CD14-positive monocyte (primary cell): Measurements from ENCODE around the gene MAP1LC3B. TPM values are rescaled to one million over a fixed set of nuclear protein-coding genes. Genes with fewer than 3 reads are reported as not detected.
A peak's percentile ranks its signal among the peaks of the same experiment; 100 is the strongest.

Experiments used
- DNase-seq, 3 donors: peaks; one replicate each; pipeline ENCODE4 v3.0.0-alpha.2; 2011 to 2022
- H2AFZ ChIP-seq: 2 replicates; pipeline ENCODE4 v1.6.0; 2012; ENCODE audit warnings: mild to moderate bottlenecking, low read depth, low read length, inconsistent platforms; ENCODE audit not compliant: insufficient read depth, poor library complexity, severe bottlenecking
- H3K27ac ChIP-seq, 2 donors: 1 replicate in 1 of 2; 2 replicates in 1 of 2; pipeline ENCODE4 v1.5.1; 2012 to 2013; ENCODE audit warnings: low read length in 2 of 2, control low read depth in 1 of 2, inconsistent platforms in 1 of 2, low read depth in 1 of 2, mild to moderate bottlenecking in 1 of 2
- H3K27me3 ChIP-seq, 2 donors: one replicate each; pipeline versions ENCODE4 v1.6.0 to v1.6.1; 2011 to 2013; ENCODE audit warnings: low read length in 2 of 2; ENCODE audit not compliant: control insufficient read depth in 2 of 2, insufficient read depth in 2 of 2
- H3K36me3 ChIP-seq, 2 donors: replicated peaks in 1 of 2; 1 replicate in 1 of 2; 2 replicates in 1 of 2; pipeline versions ENCODE4 v1.5.1 to v1.6.1; 2012 to 2013; ENCODE audit warnings: low read length in 2 of 2, control low read depth in 1 of 2, inconsistent platforms in 1 of 2, mild to moderate bottlenecking in 1 of 2; ENCODE audit not compliant: insufficient read depth in 2 of 2, control insufficient read depth in 1 of 2
- H3K4me1 ChIP-seq, 2 donors: 1 replicate in 1 of 2; 2 replicates in 1 of 2; pipeline versions ENCODE4 v1.5.1 to v1.6.1; 2012 to 2013; ENCODE audit warnings: low read length in 2 of 2, control low read depth in 1 of 2, inconsistent platforms in 1 of 2, mild to moderate bottlenecking in 1 of 2, moderate library complexity in 1 of 2; ENCODE audit not compliant: insufficient read depth in 2 of 2, control insufficient read depth in 1 of 2
- H3K4me2 ChIP-seq: replicated peaks from 2 replicates; pipeline ENCODE3; 2012; ENCODE audit warnings: low read length, moderate library complexity, mild to moderate bottlenecking; ENCODE audit not compliant: poor library complexity, severe bottlenecking; ENCODE audit errors: extremely low read depth
- H3K4me3 ChIP-seq, 3 experiments: fragments of 200-600 bp in 1 of 3; sonication (generic) in 1 of 3; replicated peaks in 1 of 3; 1 replicate in 2 of 3; 2 replicates in 1 of 3; pipeline ENCODE4 v1.5.1; 2011 to 2013; ENCODE audit warnings: low read length in 3 of 3, mild to moderate bottlenecking in 3 of 3, control low read depth in 2 of 3, low read depth in 2 of 3, inconsistent platforms in 1 of 3, moderate library complexity in 1 of 3
- H3K79me2 ChIP-seq: 2 replicates; pipeline ENCODE4 v1.6.0; 2012; ENCODE audit warnings: mild to moderate bottlenecking, control low read depth, inconsistent platforms, low read length, moderate library complexity; ENCODE audit not compliant: insufficient read depth
- H3K9ac ChIP-seq: 2 replicates; pipeline ENCODE4 v1.6.0; 2017; ENCODE audit warnings: low read length, mild to moderate bottlenecking; ENCODE audit not compliant: insufficient read depth, poor library complexity, severe bottlenecking
- H3K9me3 ChIP-seq, 2 donors: replicated peaks in 1 of 2; 1 replicate in 1 of 2; 2 replicates in 1 of 2; pipeline versions ENCODE4 v1.5.1 to v1.6.1; 2012 to 2013; ENCODE audit warnings: low read length in 2 of 2, control low read depth in 1 of 2; ENCODE audit not compliant: control insufficient read depth in 1 of 2, insufficient read depth in 1 of 2
- H4K20me1 ChIP-seq: 2 replicates; pipeline ENCODE4 v1.6.0; 2012; ENCODE audit warnings: mild to moderate bottlenecking, low read length, control low read depth, moderate library complexity; ENCODE audit not compliant: insufficient read depth
- H3K27ac Mint-ChIP-seq, 7 donors: one replicate each; pipeline ENCODE4 v1.8.0; 2020; ENCODE audit warnings: mild to moderate bottlenecking in 7 of 7, mixed read lengths in 7 of 7, moderate library complexity in 6 of 7, inconsistent platforms in 2 of 7
- H3K27me3 Mint-ChIP-seq, 3 donors: one replicate each; pipeline ENCODE4 v1.8.0; 2021 to 2022; ENCODE audit warnings: low read depth in 3 of 3, mild to moderate bottlenecking in 3 of 3, mixed read lengths in 3 of 3, moderate library complexity in 3 of 3, inconsistent platforms in 1 of 3
- H3K36me3 Mint-ChIP-seq, 2 donors: one replicate each; pipeline ENCODE4 v1.8.0; 2020; ENCODE audit warnings: mixed read lengths in 2 of 2, inconsistent platforms in 1 of 2, mild to moderate bottlenecking in 1 of 2
- H3K4me1 Mint-ChIP-seq: one replicate; pipeline ENCODE4 v1.8.0; 2020; ENCODE audit warnings: mild to moderate bottlenecking, mixed read lengths
- H3K4me3 Mint-ChIP-seq, 2 donors: one replicate each; pipeline ENCODE4 v1.8.0; 2020; ENCODE audit warnings: mild to moderate bottlenecking in 2 of 2, mixed read lengths in 2 of 2, moderate library complexity in 1 of 2
- H3K9me3 Mint-ChIP-seq, 7 donors: one replicate each; pipeline ENCODE4 v1.8.0; 2020 to 2022; ENCODE audit warnings: mixed read lengths in 7 of 7, mild to moderate bottlenecking in 6 of 7, moderate library complexity in 6 of 7, inconsistent platforms in 2 of 7
- WGBS: methylation state at CpG from one replicate; pipeline ENCODE4 v1.1.5; 2013; ENCODE audit warnings: missing lambda C conversion rate; ENCODE audit not compliant: insufficient coverage; 5-methylcytosine and 5-hydroxymethylcytosine counted together
- intact Hi-C, 2 donors: fragments of 100-400 bp; cut with micrococcal nuclease; formaldehyde crosslinking; loops; one replicate each; pipeline versions ENCODE4 v1.15.0 to v1.15.1; 2023
- polyA plus RNA-seq, 3 donors: library from polyadenylated mRNA; depleted of rRNA in 1 of 3; unstranded in 2 of 3; stranded (reverse) in 1 of 3; fragments of 300-500 nt in 2 of 3; fragments of >200 nt in 1 of 3; fragmentation: Illumina TruSeq in 2 of 3; gene quantifications; 1 replicate in 2 of 3; 2 replicates in 1 of 3; pipeline ENCODE4 v1.2.3, GENCODE V29; 2012 to 2021
- TF ChIP-seq, protein P1 (sequence below): fragments of 200-600 bp; IDR thresholded peaks from one replicate; pipeline ENCODE4 v1.8.0; 2022; ENCODE audit warnings: antibody characterized with exemption, mild to moderate bottlenecking

Gene MAP1LC3B
- polyA plus RNA-seq, 3 donors, result 102 to 147 (median 140) TPM

DNA sequence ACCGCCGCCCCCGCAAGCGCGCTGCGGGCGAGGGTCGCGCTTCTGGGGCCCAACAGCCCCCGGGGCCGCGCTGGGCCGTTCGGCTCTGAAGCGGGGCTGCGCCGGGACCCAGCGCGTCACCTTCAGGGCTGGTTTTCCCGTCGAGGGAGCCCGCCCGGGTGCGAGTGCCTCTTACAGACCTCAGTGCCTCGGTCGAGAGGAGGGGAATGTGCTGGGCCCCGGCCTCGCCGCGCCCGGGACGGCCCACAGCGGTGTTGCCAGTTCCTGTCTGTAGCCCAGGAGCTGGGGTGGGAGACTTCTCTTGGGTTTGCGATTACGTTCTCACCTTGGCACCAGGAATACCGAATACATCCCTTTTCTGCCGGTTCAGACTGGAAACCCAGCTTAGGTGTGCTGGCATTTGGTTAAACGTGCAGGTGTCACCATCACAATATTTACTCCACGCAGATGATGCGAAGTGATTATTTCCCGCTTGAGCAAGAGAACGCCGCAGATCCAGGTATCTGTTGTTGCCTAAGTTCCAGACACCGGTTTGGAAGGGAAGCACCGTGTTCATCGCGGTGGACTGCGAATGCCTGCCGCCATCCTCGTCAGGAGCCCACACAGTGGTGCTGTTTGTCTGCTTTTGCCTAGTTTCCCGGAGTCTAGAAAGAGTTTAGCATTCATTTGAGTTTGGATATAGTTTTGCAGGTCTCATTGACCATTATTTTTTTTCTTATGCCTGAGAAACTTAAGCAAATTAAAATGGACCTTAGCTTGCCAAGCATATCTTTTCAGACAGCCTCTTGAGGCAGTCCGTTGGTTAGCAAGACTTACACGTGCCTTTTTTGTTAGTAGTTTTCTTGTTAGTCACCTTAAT is 914 bp downstream of the MAP1LC3B start:
- peaks cover 0 to 2% (median 1%) of the 10 kb centered on the region in 3 donors for H3K27me3 Mint-ChIP-seq
- no peaks in the 10 kb centered on the region for H3K27me3 ChIP-seq
- TF ChIP-seq, protein P1, sequence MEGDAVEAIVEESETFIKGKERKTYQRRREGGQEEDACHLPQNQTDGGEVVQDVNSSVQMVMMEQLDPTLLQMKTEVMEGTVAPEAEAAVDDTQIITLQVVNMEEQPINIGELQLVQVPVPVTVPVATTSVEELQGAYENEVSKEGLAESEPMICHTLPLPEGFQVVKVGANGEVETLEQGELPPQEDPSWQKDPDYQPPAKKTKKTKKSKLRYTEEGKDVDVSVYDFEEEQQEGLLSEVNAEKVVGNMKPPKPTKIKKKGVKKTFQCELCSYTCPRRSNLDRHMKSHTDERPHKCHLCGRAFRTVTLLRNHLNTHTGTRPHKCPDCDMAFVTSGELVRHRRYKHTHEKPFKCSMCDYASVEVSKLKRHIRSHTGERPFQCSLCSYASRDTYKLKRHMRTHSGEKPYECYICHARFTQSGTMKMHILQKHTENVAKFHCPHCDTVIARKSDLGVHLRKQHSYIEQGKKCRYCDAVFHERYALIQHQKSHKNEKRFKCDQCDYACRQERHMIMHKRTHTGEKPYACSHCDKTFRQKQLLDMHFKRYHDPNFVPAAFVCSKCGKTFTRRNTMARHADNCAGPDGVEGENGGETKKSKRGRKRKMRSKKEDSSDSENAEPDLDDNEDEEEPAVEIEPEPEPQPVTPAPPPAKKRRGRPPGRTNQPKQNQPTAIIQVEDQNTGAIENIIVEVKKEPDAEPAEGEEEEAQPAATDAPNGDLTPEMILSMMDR, result no peak
- H3K9me3 ChIP-seq, result no peaks in the 10 kb centered on the region
- peak overlapping the region; percentile 77 to 95 (median 85) for H3K4me3 ChIP-seq
- under 1% methylated on average over 48 of the region's 53 CpGs for WGBS
- H3K36me3 ChIP-seq, result peaks cover 2% of the 10 kb centered on the region in 2 donors
- peaks cover 54% of the 10 kb centered on the region for H4K20me1 ChIP-seq
- H3K4me1 ChIP-seq, result peaks cover 37 to 50% of the 10 kb centered on the region in 2 donors
- intact Hi-C loops, result loop anchor here in 1 of 2 donors (5.0 kb wide), 1 partner anchor 76 kb away; the partner anchor contains the start of gene C16orf95
- peaks cover 24 to 26% of the 10 kb centered on the region in 2 donors for H3K36me3 Mint-ChIP-seq
- peak overlapping the region; percentile 97 to 98 for H3K4me3 Mint-ChIP-seq
- H3K9ac ChIP-seq, result peak overlapping the region; percentile 97
- H2AFZ ChIP-seq, result no peak overlapping the region
- peak overlapping the region; percentile 74 to 89 (median 86) for H3K27ac Mint-ChIP-seq
- DNase-seq, result peak in 2 of 3 donors; percentile 24 to 37
- H3K79me2 ChIP-seq, result peaks cover 54% of the 10 kb centered on the region
- H3K4me1 Mint-ChIP-seq, result peaks cover 42% of the 10 kb centered on the region
- H3K4me2 ChIP-seq, result peak overlapping the region; percentile 80
- H3K9me3 Mint-ChIP-seq, result no peaks in the 10 kb centered on the region
- peak overlapping the region in 1 of 2 donors; percentile 99 for H3K27ac ChIP-seq

GRCh38 chr16:87393680-87394055 is 1.5 kb downstream of the MAP1LC3B start:
- Histone ChIP-seq H4K20me1 (peaks cover 61% of the 10 kb centered on the region), H3K27me3 (no peaks in the 10 kb centered on the region), H3K79me2 (peaks cover 60% of the 10 kb centered on the region), H2AFZ (no peak overlapping the region), H3K4me3 (peak overlapping the region; percentile 77 to 95 (median 85)), H3K9ac (peak overlapping the region; percentile 97), H3K36me3 (peaks cover 6 to 8% of the 10 kb centered on the region in 2 donors), H3K9me3 (no peaks in the 10 kb centered on the region), H3K27ac (no peak overlapping the region), H3K4me1 (peaks cover 34 to 46% of the 10 kb centered on the region in 2 donors), H3K4me2 (peak overlapping the region; percentile 80)
- intact Hi-C loops, result loop anchor here in 1 of 2 donors (5.0 kb wide), 1 partner anchor 76 kb away; the partner anchor contains the start of gene C16orf95
- no CpG with 5 or more reads among the region's 6 CpGs for WGBS
- TF ChIP-seq, protein P1, result no peak
- Mint-ChIP-seq H3K4me3 (peak overlapping the region; percentile 97 to 98), H3K4me1 (peaks cover 37% of the 10 kb centered on the region), H3K27me3 (peaks cover 0 to 2% (median 1%) of the 10 kb centered on the region in 3 donors), H3K27ac (peak overlapping the region in 4 of 7 donors; percentile 38 to 86 (median 76)), H3K36me3 (peaks cover 30 to 31% of the 10 kb centered on the region in 2 donors), H3K9me3 (no peaks in the 10 kb centered on the region)
- no peak for DNase-seq
